ENCODE results near the gene UBE2H.
"Not testable (repeated sequence)": the region's sequence is repeated elsewhere in the genome, so short reads cannot be mapped to it uniquely, and the experiment has no call there.

The UBE2H gene

GRCh38 chr7:129798616-129799349 lies 154.0 kb downstream of the UBE2H start:
- no peak for TF ChIP-seq CTCF (IDR thresholded peaks at IDR 0.05; ENCODE audit: control insufficient read depth, extremely low read depth, insufficient read depth)
- DNase-seq (ENCODE audit: low read depth), result no peak
- no peak overlapping the region for H3K4me3 ChIP-seq (ENCODE audit: low read depth, low read length)

DNA sequence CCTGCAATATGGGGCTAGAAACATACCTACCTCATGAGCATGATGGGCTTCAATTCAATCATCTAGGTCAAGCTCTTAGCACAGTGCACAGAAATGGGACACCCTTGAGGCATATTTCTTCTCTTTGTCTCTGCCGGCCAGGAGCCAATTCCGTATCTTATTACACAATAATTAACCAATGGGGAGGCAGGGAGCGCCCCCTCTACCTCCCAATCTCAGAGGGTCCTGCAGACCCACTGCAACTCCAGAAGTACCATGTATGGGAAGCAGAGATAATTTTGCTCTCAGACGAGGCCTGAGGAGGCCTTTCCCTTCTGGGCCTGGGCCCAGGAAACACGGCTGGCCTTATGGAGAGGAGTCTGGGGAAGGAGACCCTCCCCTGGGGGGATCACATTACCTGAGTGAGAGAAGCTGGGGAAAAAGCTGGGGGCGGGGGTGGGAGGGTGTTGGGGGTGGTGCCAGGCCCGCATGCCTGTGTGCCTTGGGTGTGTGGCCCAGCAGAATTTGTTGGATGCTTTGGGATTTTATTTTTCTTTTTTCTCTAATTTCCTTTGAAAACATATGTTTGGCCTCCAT lies 155.5 kb downstream of the UBE2H start:
- no peak for DNase-seq (ENCODE audit: low read depth)
- H3K4me3 ChIP-seq (ENCODE audit: low read depth, low read length), result no peak overlapping the region
- no peak for TF ChIP-seq CTCF (IDR thresholded peaks at IDR 0.05; ENCODE audit: control insufficient read depth, extremely low read depth, insufficient read depth)

- no peak for TF ChIP-seq CTCF (IDR thresholded peaks at IDR 0.05; ENCODE audit: control insufficient read depth, extremely low read depth, insufficient read depth)
- no peak overlapping the region for H3K4me3 ChIP-seq (ENCODE audit: low read depth, low read length)
- DNase-seq (ENCODE audit: low read depth), result no peak
Observed at GRCh38 chr7:129796186-129796775, 156.5 kb downstream of the UBE2H start.

- DNase-seq (ENCODE audit: low read depth); H3K4me3 ChIP-seq (ENCODE audit: low read depth, low read length): not testable (repeated sequence)
Observed at GRCh38 chr7:129794461-129794860, 158.3 kb downstream of the UBE2H start.

- DNase-seq (ENCODE audit: low read depth), result no peak
- no peak for TF ChIP-seq CTCF (IDR thresholded peaks at IDR 0.05; ENCODE audit: control insufficient read depth, extremely low read depth, insufficient read depth)
- H3K4me3 ChIP-seq (ENCODE audit: low read depth, low read length), result no peak overlapping the region
Observed at GRCh38 chr7:129793506-129794310, 159.1 kb downstream of the UBE2H start.

GRCh38 chr7:129792721-129793120 lies 160.0 kb downstream of the UBE2H start:
- DNase-seq (ENCODE audit: low read depth), result no peak
- no peak for TF ChIP-seq CTCF (IDR thresholded peaks at IDR 0.05; ENCODE audit: control insufficient read depth, extremely low read depth, insufficient read depth)

GRCh38 chr7:129790136-129790535 lies 162.6 kb downstream of the UBE2H start:
- no peak for DNase-seq (ENCODE audit: low read depth)
- TF ChIP-seq CTCF (IDR thresholded peaks at IDR 0.05; ENCODE audit: control insufficient read depth, extremely low read depth, insufficient read depth), result no peak

More at GRCh38 chr7:129792721-129793120, 160.0 kb downstream of the UBE2H start:
- H3K4me3 ChIP-seq (ENCODE audit: low read depth, low read length), result no peak overlapping the region

More at GRCh38 chr7:129790136-129790535, 162.6 kb downstream of the UBE2H start:
- no peak overlapping the region for H3K4me3 ChIP-seq (ENCODE audit: low read depth, low read length)
